Superior temporal gyrus (tissue), 1 donor: Measurements from ENCODE around the gene PPP2R5B.

Source experiments
- DNase-seq: peaks from one replicate; pipeline ENCODE4 v3.0.0-alpha.2; 2016; ENCODE audit errors: extremely low spot score

Gene PPP2R5B

DNA sequence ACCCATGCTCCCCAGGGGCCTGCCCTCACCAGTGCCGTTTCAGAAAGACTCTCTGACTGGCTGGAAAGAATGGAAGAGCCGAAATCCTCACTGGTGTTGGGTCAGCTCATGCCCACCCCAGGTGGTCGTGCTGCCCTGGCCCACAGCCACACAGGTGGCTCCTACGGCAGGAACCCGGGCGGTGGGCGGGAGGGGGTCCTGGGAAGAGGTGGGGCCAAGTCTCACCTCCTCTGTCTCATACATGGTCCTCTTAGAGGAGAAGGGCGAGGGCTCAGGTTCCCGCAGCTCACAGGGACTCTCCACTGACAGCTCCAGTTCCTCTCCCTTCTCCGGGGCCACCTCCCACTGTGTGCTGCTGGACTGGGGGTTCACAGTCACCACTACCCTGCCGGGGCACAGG lies 15.7 kb upstream of the PPP2R5B start:
- no peak for DNase-seq

DNA sequence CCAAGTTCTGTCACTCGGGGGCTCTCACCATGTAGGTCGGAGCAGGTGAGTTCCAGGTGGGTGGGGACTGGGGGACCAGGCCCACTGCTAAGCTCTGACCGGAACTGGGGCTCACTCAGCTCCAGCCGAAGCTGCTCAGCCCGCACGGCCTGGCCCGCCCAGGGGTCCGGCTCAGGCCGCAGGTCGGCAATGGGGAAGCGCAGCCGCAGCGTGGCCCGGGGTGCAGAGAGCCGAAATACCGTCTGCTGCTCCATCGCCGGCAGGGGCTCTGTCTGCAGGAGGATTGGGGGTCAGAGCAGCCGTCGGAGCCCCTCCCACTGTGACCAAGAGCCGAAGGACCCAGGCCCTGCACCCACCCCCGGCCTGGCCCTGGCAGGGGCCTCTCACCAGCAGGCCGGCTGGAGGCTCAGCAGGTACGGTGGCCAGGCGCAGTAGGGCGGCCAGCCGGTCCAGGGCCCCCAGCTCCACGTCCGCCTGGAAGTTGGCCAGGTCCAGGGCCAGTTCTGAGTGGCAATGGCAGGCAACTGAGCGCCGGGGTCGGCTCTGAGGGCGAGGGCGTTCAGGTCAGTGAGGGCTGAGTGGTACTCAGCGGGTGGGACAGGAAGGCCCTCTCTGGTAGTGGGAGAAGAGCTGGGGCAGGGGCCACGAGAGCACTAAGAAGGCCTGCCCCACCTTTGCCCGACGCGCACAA lies 14.7 kb upstream of the PPP2R5B start:
- no peak for DNase-seq

DNA sequence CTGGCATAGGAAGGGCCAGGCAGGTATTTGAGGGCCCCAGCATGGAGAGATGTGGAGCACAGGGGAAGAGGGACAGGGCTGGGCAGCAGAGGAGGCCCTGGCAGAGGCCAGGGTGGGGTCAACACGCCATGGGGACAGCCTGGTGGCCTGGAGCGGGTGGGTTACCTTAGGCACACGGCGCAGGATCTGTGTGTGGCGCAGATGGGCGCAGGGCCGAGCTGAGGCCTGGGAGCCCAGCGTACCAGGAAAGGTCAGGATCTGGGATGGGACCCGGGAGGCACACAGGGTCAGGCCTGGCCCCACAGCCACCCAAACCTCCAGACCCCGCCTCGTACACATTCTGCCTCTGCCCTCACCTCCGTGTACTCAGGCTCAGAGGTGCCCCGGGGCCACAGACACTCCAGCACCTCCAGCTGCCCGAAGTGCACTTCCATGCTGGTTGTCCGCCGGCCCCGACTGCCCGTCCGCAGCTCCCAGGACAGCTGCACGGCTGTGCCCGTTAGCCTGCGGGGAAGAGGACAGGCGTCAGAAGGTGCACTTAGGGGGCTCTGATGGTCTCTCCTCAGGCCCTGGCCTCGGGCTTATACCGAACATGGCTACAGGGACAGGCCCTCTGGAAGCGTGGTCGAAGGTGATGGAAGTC lies 13.9 kb upstream of the PPP2R5B start:
- no peak for DNase-seq

DNA sequence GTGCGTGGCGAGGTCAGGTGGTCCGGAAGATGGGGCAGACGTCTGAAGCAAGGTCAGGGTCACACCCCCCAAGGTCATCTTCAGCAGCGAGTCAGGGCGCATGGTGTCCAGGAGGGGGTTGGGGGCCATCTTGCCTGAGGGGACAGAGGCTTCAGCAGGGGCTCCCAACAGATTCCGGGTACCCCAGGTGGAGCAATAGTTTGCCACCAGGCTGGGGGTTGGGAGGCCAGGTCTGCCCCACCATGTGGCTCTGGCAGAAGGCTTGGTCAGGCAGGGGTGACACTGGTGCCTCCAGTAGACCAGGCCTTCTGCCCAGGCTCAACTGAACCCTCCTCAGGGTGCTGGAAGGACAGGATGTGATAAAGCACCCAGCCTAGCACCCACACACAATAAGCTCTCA lies 13.3 kb upstream of the PPP2R5B start:
- DNase-seq, result no peak

DNA sequence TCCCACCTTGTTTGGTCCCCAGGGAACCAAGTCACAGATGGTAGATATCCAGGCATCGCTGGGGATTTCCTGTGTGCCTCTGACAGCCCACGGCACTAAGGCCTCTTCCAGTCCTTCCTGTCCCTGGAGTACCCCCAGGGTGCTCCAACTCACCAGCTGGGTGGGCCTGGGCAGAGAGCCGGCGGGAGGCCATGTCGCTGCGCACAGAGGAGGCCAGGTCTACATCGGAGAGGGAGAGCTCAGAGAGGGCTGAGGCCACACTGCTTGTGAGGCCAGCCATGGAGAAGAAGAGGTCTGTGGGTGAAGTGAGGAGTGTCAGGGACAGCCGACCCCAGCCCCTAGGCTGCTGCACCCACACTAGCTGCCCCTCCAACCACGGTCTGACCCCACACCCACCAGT lies 12.8 kb upstream of the PPP2R5B start:
- no peak for DNase-seq

DNA sequence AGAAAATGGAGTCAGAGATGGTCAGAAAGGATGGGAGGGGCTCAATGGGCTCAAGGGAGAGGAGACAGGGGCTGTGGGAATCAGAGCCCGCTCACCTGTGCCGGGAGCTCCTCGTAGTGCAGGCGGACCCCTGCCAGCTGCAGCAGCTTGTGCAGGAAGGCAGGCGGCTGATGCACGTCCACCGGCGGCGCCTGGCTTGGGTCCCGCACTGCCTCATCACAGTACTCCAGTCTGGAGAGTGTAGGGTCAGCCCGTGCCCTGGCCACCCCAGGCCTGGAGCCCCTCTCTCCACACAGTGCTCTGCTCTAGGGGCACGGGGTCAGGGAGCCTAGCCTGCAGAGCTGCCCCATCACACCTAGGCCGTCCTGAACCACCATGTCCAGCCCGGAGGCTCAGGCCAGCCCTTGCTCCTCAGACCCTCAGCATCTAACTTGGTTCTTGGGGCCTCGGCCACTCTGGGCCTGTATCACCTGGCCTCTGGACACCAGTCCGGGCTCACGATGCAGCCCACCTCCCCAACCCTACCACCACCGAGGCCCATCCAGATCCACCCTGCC lies 11.2 kb upstream of the PPP2R5B start:
- no peak for DNase-seq

DNA sequence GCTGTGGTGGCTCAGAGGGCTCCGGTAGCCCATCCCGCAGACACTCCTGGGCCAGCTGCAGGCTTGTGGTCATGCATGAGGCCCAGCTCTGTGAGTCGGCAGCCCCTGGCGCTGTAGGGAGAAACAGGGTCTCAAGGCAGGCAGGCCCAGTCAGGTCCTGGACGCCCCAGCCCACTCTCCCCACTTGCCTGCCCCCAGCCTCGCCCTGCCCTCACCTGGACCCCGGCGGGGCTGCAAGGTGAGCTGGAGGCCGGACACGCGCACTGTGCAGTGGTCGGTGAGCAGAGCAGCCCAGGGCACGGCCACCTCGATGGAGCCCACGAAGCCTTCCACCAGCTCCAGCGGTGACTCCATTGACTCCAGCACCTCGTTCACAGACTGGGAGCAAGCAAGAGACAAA lies 10.4 kb upstream of the PPP2R5B start:
- no peak for DNase-seq

DNA sequence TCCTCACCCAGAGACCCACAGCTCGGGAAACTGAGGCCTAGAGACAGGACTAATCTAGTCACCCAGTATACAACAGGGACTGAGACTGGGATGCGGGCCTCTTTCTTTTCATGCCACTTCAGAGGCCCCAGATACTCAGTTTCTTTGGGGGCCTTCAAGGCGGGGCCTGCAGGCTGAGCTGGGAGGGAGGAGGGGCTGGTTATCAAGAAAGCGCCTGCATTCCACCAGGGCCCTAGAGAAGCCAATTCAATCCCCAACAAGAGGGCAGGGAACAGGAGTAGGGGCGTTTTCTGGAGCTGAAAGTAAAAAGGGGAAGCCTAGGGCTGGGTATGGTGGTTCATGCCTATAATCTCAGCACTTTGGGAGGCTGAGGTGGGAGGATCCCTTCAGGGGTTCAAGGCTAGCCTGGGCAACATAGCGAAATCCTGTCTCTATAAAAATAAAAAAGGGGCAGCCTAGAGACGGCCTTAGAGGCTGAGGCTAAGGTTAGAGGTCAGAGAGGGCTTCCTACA lies 9.1 kb upstream of the PPP2R5B start:
- no peak for DNase-seq

DNA sequence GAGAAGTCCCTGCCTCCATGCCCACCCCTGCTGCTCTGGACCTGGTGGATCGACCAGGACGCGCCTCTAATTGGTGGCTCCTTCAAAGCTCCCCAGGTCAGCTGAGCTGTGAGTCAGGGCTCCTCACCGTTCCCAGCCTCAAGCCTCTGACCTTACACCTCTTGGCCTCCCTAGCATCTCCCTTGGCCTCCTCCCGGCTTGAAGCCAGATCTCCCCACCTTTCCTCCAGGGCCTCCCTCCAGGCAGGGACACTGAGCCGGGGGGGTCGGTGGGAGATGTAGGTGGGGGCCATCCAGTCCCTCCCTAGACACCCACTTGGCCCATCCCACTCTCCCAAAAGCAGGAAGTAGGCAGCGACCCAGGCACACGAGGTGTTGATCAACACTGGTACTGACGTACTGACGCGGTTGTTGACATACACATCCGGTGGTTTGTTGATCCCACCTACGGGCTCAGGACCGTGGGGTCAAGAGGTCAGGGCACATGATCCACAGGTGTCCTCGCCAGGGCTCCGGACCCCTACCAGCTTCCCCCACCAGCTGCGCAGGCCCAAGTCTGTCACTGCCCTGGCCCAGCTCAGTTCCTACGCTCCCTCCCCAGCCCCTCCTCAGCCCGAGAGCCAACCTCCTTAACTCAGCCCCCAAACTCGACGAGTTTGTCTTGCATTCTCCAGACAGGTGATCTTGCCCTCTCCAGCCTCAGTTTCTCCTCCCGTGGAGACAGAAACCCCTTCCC lies 8.3 kb upstream of the PPP2R5B start:
- DNase-seq, result no peak

DNA sequence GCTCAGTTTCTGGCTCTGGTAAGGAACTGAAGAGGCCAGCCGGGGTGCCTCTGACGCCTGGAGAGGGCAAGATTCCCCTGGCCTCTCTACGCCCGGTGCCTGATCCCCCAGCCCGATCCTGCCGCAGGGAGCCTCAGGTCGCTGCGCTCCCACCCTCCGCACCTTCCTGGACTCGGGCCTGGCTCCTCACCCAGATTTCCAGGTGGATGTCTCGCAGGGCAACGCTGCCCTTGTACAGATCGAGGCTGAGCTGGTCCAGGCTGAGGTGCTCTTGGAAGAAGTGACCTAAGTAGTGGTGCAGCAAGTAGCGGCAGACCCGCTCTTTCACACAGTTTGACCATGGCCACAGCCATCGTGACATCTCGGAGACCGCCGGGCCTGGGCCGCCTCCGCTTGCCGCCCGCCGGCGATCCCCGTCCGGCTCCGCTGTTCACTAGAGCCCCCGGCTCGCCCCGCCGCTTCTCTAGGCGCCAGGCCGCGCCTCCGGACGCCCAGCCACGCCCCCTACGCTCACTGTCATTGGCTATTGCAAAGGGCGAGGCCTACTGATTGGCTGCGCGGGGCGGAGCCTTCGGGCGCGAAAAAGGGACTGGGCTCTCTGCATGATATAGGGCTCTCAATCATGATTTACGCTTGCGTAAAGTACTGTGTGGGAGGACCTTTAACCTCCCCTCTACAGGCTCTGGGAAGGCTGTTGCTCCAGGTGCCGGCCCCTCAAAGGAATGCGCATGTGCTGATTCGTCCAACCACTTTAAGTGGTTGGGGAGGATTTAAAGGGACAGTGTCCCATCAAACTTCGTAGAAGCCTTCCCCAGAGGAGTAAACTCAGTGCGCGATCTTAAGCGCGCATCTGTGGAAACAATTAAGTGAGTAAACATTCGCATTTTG lies 7.5 kb upstream of the PPP2R5B start, which contains the start of gene ATG2A:
ATG2A (minus strand) TSS at position 435 of the 888 bp plus-strand sequence; CDS start at position 361, 74 bp downstream.
- DNase-seq, result peak; percentile 100

DNA sequence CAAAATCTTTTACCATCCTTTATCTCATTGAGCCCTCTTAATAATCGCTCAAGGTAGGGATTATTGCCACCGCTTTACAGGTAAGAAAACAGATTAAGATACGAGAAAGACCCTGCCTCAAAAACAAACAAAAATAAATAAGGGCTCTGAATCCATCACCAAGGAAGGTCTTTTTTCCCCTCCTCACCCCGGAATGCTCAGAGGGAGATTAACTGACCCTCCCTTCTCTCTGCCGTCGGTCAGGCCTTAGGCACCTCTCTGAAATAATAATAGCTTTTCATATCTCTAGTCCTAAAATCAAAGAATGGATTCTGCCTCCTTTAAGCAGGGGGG lies 6.9 kb upstream of the PPP2R5B start:
- no peak for DNase-seq

DNA sequence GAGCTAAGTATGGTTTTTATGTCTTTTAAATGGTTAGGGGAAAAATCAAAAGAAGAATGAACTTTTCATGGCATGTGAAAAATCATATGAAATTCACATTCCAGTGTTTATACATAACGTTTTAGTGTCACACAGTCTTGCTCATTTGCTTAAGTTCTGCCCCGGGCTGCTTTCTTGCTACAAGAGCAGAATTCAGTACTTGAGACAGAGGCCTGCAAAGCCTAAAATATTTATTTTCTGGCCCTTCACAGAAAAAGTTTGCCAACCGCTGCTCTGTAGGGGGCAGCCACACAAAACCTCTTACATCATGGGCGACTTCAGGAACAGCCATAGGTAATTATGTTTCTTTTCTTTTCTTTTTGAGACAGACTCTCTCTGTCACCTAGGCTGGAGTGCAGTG lies 6.5 kb upstream of the PPP2R5B start:
- peak; percentile 26 for DNase-seq

DNA sequence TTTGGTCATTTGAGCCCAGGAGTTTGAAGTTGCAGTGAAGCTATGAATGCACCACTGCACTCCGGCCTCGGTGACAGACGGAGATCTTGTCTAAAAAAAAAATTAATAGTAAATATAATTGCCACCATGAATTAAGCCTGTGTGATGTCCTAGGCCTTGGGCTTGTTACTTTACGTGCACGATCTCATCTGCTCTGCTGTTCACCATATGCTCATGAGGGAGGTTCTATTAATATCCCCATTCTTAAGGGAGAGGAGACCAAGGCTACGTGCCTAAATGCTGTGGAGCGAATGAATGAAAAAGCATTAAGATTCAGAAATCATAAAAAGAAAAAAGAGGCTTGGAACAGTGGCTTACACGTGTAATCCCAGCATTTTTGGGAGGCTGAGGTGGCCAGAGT lies 4.9 kb upstream of the PPP2R5B start:
- peak; percentile 47 for DNase-seq

DNA sequence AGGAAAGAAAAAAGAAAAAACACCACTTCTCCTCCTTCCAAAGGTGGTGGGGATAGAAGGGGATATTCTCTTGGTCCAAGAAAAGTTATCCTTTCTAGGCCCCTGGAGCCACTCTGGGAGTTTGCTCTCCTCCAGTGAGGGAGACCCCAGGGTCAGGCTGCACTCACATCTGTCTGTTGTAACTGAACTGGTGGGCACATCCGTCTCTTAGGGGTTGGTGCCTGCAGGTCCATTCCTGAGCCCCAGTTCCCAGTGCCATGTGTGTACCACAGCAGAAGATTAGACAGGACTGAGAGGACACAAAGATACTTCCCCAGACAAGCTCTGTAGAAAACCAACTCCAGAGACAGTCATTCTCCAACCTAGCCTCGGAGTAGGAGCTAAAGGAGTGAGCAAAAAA lies 4.4 kb upstream of the PPP2R5B start:
- DNase-seq, result no peak

DNA sequence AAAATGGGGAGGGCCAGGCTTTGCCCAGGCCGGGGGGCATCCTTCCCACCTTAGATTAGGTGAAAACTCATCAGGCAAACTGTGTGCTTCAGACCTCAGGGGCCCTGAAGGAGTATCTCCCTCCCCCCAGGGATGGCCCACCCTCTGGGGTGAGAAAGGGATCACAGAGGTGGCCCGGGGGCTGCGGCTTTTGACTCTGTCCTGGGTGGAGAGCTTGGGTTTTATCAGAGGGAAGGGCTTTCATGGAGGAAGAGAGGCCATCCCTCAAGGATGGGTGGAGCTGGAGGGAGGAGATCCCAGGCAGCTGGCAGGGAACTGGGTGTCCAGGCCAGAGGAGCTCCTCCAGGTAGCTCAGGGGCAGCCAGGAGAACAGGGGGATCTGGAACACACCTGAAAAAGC lies 3.1 kb upstream of the PPP2R5B start:
- DNase-seq, result no peak

DNA sequence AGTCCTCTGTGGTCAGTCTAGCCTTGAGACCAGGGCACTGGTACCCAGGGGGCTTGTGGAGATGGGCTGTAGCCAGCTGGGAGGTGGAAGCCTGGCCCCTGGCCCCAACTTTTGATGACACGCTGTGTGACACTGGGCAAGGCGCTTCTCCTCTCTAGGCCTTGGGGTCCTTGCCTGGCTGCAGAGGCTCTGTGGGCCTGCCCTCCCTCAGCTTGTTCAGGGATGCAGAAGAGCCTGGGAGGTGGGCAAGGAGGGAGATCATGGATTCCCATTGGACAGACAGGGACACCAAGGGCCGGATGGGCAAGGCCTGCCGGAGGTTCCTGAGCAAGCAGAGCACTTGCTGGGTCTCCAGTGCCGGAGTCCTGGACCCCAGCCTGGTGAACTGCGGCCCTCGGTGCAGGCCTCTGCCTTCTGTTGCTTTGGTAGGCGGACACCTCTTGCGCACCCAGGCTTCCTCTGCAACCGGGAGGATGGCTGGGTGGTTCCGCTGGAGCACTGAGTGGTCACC lies 1.3 kb upstream of the PPP2R5B start:
- no peak for DNase-seq

DNA sequence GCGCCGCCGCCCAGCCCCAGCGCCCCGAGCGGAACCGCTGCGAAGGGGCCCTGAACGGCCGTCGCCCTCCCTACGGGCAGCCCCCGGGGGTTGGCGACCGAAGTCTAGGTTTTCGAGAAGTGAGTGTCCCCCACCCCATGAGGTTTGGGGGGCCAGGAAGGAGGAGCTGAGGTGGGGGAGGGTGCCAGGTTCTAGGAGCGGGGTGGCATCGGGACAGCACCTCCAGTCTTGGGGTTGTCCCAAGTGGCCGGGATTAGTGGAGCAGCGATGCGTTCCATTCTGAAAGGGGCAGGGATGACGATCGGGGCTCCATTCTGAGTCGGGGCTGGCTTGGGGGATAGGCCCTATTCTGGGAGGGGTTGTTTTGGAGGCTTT lies 408 bp downstream of the PPP2R5B start:
- no peak for DNase-seq

DNA sequence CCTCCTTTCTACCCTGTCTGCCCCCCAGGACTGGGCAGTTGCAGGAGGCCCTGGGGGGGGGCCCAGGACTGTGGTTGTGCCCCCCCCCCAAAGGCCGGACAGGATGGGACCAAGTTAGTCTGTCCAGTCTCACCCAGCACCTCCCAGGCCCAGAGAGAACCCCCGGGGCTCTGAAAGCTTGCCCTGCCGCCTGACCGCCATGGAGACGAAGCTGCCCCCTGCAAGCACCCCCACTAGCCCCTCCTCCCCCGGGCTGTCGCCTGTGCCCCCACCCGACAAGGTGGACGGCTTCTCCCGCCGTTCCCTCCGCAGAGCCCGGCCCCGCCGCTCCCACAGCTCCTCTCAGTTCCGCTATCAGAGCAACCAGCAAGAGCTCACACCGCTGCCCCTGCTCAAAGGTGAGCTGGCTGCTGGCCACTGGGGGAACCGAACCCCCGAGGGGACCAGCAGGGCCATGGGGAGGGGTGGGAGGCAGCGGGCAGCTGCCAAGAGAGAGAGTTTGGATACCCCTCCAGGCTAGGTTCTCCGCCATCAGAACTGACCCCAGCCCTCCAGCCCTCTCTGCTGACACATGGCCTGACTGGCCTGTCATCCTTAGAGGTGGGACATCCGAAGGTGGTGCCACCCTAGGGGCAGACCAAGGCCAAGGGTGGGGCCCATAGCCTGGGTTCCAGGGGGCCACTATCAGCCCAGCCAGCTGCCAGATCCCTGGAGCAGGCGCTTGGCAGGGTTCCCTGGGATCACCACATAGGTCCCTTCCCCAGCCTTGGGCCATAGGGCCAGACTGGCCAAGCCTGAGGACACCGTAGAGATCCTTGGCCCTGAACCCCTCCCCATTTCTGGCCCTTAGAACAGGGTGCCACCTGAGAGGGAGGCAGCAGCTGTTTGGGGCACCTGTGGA lies 1.3 kb downstream of the PPP2R5B start:
- no peak for DNase-seq

DNA sequence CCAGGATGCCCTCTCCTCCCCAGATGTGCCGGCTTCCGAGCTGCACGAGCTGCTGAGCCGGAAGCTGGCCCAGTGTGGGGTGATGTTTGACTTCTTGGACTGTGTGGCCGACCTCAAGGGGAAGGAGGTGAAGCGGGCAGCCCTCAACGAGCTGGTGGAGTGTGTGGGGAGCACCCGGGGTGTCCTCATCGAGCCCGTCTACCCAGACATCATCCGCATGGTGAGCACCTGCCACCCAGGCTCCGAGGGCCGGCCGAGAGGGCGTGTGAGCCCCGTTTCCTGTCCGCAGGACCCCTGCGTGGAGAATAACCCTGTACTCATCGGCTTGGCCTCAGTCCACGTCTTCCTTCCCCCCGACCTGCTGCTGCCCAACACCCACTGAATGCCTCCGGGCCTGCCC lies 2.2 kb downstream of the PPP2R5B start:
- DNase-seq, result no peak

DNA sequence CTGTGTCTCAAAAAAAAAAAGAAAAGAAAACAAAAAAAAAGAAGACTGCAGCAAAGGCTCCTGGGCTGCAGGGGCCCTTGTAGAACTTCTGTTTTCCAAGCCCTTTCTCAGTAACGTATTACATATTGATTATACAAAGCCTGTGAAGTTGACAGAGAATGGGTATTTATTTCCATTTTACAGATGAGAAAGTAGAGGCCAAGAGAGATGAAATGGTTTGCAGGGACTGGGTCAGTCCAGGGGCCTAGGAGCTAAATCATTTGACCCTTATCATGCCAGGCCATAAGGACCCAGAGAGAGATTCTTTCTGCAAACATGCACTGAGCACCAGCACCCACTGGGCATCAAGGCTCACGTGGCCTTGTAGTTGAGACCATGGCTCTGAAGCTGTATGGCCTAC lies 4.5 kb downstream of the PPP2R5B start:
- DNase-seq, result no peak
